Smooth muscle cell of the umbilical artery (primary cell): ENCODE data around the gene WIPF2. TPM values are rescaled to one million over a fixed set of nuclear protein-coding genes. Genes with fewer than 3 reads are reported as not detected.

Experiments used
- total RNA-seq: library from RNA; depleted of rRNA; stranded (reverse); fragments of >200 nt; gene quantifications from 2 replicates; pipeline ENCODE4 v1.2.3, GENCODE V29; 2014

Gene WIPF2
- 6.2 and 11.8 TPM in 2 replicates for total RNA-seq

GRCh38 chr17:40218740-40219593 lies at the start of gene WIPF2:
TSS of gene WIPF2 (plus strand) at chr17:40219304. CDS start at chr17:40256460, 37,156 bp downstream.

GRCh38 chr17:40177275-40177874 lies 41.7 kb upstream of the WIPF2 start, which contains the start of gene RAPGEFL1:
TSS of gene RAPGEFL1 (plus strand) at chr17:40177470. CDS start at chr17:40177862, 392 bp downstream.

GRCh38 chr17:40287494-40288369 lies 68.6 kb downstream of the WIPF2 start, which contains the start of gene CDC6:
TSS of gene CDC6 (plus strand) at chr17:40287879. CDS start at chr17:40289421, 1,542 bp downstream.

DNA sequence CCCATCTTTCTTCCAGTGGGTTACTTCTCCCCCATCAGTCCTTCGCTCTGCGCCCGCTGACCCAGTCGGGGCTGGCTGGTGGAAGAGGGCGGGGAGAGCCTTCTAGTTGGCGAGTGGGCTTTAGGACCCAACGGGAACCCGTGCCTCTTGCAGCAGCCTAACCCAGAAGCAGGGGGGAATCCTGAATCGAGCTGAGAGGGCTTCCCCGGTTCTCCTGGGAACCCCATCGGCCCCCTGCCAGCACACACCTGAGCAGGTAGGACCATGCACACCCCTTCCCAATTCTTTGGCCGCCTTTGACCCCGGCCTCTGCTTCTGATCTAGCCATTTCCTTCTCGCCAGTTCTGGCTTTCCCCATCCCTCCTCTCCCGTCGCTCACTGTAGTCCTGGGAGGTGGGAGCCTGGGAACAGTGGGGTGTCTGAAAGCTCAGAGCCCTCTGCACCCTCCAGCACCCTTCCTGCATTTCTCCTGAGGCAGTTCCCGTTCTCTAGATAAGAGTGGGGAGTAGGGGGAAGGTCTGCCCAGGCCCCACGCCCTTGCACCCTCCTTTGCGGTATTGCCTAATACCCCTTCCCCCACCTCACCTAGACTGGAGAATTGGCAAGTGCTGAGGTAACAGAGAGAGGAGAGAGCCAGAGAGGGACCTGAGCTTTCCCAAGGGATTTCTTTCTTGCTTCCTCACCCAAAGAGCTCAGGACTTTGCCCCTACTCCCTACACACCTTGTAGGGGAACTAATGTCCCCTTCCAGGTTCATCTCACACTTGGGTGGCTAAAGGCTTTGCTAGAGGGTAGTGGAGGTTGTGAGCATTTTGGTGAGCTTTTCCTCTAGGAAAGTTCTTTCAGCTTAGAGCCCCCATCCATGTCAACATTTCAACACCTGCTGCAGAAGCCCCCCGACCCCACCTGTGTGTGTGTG lies 90.2 kb downstream of the WIPF2 start, which contains the start of gene RARA:
TSS of gene RARA (plus strand) at position 150 of the 918 bp plus-strand sequence. CDS start 22,039 bp downstream, outside the sequence.

Other genes with a start within 250 kb of the WIPF2 start
- 99.8 and 128 TPM in 2 replicates for gene PSMD3, start 238.5 kb upstream of the WIPF2 start, total RNA-seq
- 2.3 and 3.9 TPM in 2 replicates for gene CSF3, start 203.9 kb upstream of the WIPF2 start, total RNA-seq
- gene MED24, start 164.9 kb upstream of the WIPF2 start, total RNA-seq = 38.6 and 53.1 TPM in 2 replicates
- 29.4 and 34.6 TPM in 2 replicates for gene THRA, start 156.3 kb upstream of the WIPF2 start, total RNA-seq
- 0.89 and 1.7 TPM in 2 replicates for gene NR1D1, start 118.7 kb upstream of the WIPF2 start, total RNA-seq
- 35.6 and 41.2 TPM in 2 replicates for gene MSL1, start 97.3 kb upstream of the WIPF2 start, total RNA-seq
- 20.5 and 29.2 TPM in 2 replicates for gene CASC3, start 78.8 kb upstream of the WIPF2 start, total RNA-seq
- gene RAPGEFL1, start 41.8 kb upstream of the WIPF2 start, total RNA-seq = 1.8 and 3.0 TPM in 2 replicates
- 2.1 and 11.8 TPM in 2 replicates for gene CDC6, start 68.6 kb downstream of the WIPF2 start, total RNA-seq
- gene RARA, start 89.9 kb downstream of the WIPF2 start, total RNA-seq = 5.9 and 10.1 TPM in 2 replicates
- gene GJD3, start 145.4 kb downstream of the WIPF2 start, total RNA-seq = 0.69 TPM in 1 of 2 replicates, not detected in the other
- gene TOP2A, start 198.6 kb downstream of the WIPF2 start, total RNA-seq = 6.5 and 59.3 TPM in 2 replicates
- 207 and 302 TPM in 2 replicates for gene IGFBP4, start 224.1 kb downstream of the WIPF2 start, total RNA-seq